ENCODE results near the gene PHYHD1.
"Not testable (repeated sequence)": the region's sequence is repeated elsewhere in the genome, so short reads cannot be mapped to it uniquely, and the experiment has no call there.

PHYHD1 gene

DNA sequence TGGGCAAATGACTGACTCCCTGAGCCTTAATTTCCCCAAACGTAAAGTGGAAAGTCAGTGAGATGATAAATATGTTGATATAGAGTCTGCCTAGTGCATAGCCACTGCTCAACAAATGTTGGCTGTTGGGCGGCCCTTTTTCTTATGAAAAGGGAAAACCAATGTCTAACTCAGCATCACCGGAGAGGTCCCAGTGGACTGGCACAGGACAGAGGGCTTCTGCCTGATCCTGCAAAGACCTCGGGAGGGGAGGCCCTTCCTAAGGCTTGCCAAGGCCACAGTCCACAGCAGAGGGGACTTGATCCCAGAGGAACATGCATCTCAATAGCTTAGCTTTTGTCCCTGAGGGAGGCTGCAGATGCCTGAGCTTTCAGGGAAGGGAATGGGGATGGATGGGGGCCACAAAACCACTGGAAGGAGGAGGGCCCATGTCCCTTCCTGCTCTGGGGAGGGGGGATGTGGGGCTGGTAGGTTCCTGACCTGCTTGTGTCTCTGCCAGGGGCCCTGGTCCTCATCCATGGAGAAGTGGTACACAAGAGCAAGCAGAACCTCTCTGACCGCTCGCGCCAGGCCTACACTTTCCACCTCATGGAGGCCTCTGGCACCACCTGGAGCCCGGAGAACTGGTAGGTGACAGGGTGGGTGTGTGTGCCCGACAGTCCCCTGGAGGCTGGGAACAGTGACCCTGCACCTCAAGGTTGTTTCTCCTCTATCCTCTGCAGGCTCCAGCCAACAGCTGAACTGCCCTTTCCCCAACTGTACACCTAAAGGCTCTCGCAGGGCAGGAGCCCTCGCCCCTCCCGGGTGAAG is 20.4 kb downstream of the PHYHD1 start:
- Histone ChIP-seq H3K27me3 (ENCODE audit: control insufficient read depth, insufficient read depth, low read length) (no peaks in the 10 kb centered on the region), H3K4me3 (ENCODE audit: low read length) (no peak overlapping the region; the same call in 1 of the 2 replicates), H3K36me3 (ENCODE audit: control insufficient read depth, insufficient read depth, low read length) (no peaks in the 10 kb centered on the region), H3K4me1 (ENCODE audit: control insufficient read depth, insufficient read depth, low read length) (no peaks in the 10 kb centered on the region), H3K9me3 (ENCODE audit: control insufficient read depth, insufficient read depth, low read length) (no peaks in the 10 kb centered on the region), H3K27ac (ENCODE audit: low read length) (no peak overlapping the region)
- WGBS (ENCODE audit: insufficient coverage, insufficient read length), result no CpG with 5 or more reads among the region's 12 CpGs
- no peak for DNase-seq (ENCODE audit: low read depth, low spot score)

DNA sequence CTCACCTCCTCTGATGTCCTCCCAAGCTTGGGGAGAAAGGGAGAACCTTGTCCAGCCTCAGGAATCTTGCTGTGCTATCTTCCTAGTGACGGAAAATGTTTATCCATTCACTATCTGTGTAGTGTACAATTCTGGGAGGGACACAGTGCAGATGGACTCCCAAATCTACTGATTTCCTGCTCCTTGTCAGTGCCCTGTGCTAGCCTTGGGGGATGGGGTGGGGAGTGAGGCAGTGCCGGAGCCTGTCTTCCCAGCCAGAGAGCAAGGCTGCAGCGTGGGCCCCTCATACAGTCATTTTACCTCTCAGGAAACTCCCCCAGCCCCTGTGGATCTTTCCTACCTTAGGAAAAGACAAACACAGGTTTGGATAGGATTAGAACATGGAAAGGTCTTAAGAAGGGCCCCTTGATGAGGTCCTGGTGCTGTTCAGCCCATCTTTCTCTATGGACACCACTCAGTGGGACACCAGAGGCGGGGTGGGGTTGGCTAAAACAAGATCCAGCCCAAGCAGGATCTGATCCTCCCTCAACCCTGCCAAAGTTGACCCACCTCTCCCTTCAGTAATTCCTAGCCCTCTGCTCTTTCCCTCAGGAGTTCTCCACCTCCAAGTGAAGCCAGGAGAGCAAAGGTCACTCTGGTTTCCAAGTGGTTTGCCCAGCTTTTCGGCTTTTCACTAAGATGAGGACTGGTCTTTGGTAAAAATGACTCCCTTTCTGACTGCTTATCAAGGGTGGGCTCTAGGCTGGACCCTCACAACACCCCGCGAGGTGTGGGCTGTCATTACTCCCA is 23.2 kb downstream of the PHYHD1 start:
- no CpG with 5 or more reads among the region's 7 CpGs for WGBS (ENCODE audit: insufficient coverage, insufficient read length)
- H3K27me3 ChIP-seq (ENCODE audit: control insufficient read depth, insufficient read depth, low read length), result no peaks in the 10 kb centered on the region
- 0 out of 2 replicates have a peak, but pooled peaks cover 3% of the 10 kb centered on the region for H3K4me1 ChIP-seq (ENCODE audit: control insufficient read depth, insufficient read depth, low read length)
- no peak for DNase-seq (ENCODE audit: low read depth, low spot score)
- H3K4me3 ChIP-seq (ENCODE audit: low read length), result no peak overlapping the region
- no peak overlapping the region for H3K27ac ChIP-seq (ENCODE audit: low read length)
- H3K36me3 ChIP-seq (ENCODE audit: control insufficient read depth, insufficient read depth, low read length), result no peaks in the 10 kb centered on the region
- no peaks in the 10 kb centered on the region for H3K9me3 ChIP-seq (ENCODE audit: control insufficient read depth, insufficient read depth, low read length)

DNA sequence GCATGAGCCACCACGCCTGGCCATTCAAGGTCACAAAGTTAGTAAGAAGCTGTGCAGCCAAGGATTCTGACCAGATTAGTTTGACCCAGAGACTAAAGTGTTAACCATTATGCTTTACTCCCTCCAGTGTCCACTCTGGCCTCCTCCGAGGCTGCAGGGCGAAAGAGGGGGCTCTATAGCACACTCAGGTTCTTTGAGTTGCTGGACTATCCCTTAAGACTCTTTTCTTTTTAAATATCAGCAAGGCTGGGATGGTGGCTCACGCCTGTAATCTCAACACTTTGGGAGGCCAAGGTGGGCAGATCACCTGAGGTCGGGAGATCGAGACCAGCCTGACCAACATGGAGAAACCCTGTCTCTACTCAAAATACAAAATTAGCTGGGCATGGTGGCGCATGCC is 24.2 kb downstream of the PHYHD1 start:
- not testable (repeated sequence) for H3K4me1 ChIP-seq (ENCODE audit: control insufficient read depth, insufficient read depth, low read length); H3K4me3 ChIP-seq (ENCODE audit: low read length); H3K36me3 ChIP-seq (ENCODE audit: control insufficient read depth, insufficient read depth, low read length); H3K27me3 ChIP-seq (ENCODE audit: control insufficient read depth, insufficient read depth, low read length); H3K27ac ChIP-seq (ENCODE audit: low read length); DNase-seq (ENCODE audit: low read depth, low spot score); H3K9me3 ChIP-seq (ENCODE audit: control insufficient read depth, insufficient read depth, low read length)
- WGBS (ENCODE audit: insufficient coverage, insufficient read length), result no CpG with 5 or more reads among the region's 7 CpGs

DNA sequence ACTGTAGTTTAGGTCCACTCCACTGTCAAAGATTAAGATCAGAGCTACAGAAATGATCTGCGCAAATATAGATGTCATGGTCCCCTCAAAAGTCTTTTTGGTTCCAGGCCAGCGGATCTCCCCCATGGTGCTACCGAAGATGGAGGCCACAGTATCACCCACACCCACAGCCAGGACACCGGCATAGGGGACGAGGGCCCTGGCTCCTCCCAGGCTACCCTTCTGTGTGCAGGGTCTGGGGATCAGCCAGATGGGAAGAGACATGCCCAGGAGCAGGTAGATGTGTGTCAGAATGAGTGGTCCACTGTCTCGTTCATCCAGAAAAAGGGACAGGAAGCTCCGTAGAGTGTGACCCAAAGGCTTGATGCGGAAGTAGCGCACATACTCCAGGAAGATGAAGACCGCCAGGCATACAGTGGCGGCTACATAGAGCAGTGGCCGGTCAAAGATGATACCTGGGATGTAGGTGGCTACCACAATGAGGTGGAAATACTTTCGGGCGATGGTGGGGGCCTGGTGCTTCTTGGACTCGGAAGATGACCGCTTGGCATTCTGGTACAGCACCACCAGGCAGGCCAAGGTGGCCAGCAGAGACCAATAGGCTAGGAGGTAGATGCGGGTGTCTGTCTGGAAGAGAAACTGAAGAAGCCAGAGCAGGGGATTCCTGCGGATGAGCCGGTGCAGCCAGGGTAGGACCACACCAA is 25.2 kb downstream of the PHYHD1 start:
- no CpG with 5 or more reads among the region's 19 CpGs for WGBS (ENCODE audit: insufficient coverage, insufficient read length)
- Histone ChIP-seq H3K27me3 (ENCODE audit: control insufficient read depth, insufficient read depth, low read length) (no peaks in the 10 kb centered on the region), H3K27ac (ENCODE audit: low read length) (no peak overlapping the region), H3K4me1 (ENCODE audit: control insufficient read depth, insufficient read depth, low read length) (0 out of 2 replicates have a peak, but pooled peaks cover 3% of the 10 kb centered on the region), H3K9me3 (ENCODE audit: control insufficient read depth, insufficient read depth, low read length) (no peaks in the 10 kb centered on the region), H3K4me3 (ENCODE audit: low read length) (no peak overlapping the region), H3K36me3 (ENCODE audit: control insufficient read depth, insufficient read depth, low read length) (no peaks in the 10 kb centered on the region)
- DNase-seq (ENCODE audit: low read depth, low spot score), result no peak

DNA sequence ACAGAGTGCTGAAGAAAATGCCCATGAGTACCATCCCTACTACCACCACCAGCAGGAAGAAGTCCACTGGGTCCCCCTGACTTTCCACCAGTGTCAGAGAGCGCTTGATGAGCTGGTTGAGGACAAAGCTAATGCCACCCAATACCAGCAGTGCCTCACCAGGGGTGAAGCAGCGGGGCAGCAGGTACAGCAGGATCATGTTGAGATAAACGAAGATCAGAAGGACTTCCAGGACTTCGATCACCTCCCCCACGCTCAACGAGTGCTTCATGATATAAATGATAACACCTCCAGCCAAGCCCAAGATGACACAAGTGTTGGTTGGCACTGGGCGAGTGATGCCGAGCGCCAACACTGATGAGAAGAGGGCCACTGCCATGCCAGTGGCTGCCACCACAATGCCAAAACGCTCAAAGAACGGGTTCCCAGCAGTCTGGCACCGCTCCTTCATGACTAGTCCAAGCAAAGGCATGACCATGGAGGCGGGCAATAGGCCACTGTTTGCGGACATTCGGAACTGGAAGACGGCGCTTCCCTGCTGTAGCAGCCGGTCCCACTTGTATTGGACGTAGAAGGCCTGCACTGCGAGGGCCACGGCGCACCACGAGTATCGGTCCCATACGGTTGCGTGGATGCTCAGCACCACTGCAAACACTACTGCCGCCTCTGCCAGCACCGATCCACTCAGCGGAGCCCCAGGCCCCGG is 25.9 kb downstream of the PHYHD1 start:
- Histone ChIP-seq H3K9me3 (ENCODE audit: control insufficient read depth, insufficient read depth, low read length) (no peaks in the 10 kb centered on the region), H3K4me1 (ENCODE audit: control insufficient read depth, insufficient read depth, low read length) (0 out of 2 replicates have a peak, but pooled peaks cover 3% of the 10 kb centered on the region), H3K27me3 (ENCODE audit: control insufficient read depth, insufficient read depth, low read length) (no peaks in the 10 kb centered on the region), H3K36me3 (ENCODE audit: control insufficient read depth, insufficient read depth, low read length) (no peaks in the 10 kb centered on the region), H3K27ac (ENCODE audit: low read length) (no peak overlapping the region), H3K4me3 (ENCODE audit: low read length) (peak overlapping the region; percentile 93)
- DNase-seq (ENCODE audit: low read depth, low spot score), result no peak
- no CpG with 5 or more reads among the region's 30 CpGs for WGBS (ENCODE audit: insufficient coverage, insufficient read length)

DNA sequence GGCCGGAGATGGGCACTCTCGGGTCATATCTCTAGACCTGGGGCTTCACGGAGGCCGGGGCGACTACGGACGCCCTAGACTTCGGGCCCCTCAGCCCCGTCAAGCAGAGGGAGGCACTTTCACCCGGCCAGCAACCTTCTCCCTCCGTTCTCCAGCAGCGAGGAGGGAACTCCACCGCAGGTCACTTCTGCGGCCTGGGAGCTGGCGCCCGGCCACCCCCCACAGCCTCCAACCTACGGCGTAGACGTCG is 26.4 kb downstream of the PHYHD1 start:
- Histone ChIP-seq H3K27me3 (ENCODE audit: control insufficient read depth, insufficient read depth, low read length) (no peaks in the 10 kb centered on the region), H3K36me3 (ENCODE audit: control insufficient read depth, insufficient read depth, low read length) (no peaks in the 10 kb centered on the region), H3K4me3 (ENCODE audit: low read length) (peak overlapping the region; percentile 93), H3K27ac (ENCODE audit: low read length) (no peak overlapping the region), H3K9me3 (ENCODE audit: control insufficient read depth, insufficient read depth, low read length) (no peaks in the 10 kb centered on the region), H3K4me1 (ENCODE audit: control insufficient read depth, insufficient read depth, low read length) (0 out of 2 replicates have a peak, but pooled peaks cover 3% of the 10 kb centered on the region)
- DNase-seq (ENCODE audit: low read depth, low spot score), result no peak
- WGBS (ENCODE audit: insufficient coverage, insufficient read length), result no CpG with 5 or more reads among the region's 20 CpGs

DNA sequence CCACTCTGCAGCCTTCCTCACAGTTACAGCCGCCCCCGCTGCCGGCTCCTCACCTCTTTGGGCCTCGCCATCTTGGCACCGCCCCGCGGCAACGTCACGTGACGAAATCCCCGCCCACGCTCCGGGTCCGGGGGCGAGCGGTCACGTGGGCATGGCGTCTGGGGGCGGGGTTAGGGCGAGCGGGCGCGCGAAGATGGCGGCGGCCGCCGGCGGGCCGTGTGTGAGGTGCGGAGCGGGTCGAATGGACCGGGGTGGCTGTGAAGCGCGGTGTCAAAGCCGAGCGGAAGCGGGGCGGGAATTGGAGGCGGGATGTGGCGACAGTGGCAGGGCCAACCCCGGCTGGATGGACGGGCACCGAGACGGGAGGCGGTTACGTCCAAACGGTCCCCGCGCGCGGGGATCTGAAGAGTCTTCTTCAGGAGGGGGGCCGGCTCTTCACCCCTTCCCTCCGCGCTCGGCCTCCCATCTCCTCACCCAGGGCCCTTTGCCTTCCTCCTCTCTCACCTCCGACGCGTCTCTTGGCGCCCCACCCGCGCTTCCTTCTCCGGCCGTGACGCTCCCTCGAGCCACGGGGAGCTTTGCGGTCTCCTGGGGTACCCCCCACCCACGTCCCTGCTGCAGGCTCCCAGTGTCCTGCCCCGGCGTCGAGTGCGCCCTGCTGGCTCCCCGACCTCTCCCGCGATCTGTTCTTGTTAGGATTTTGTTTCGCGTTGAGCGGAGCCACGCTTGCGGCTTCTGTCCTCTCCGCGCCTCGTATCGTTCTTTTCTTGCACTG is 26.9 kb downstream of the PHYHD1 start, which contains the start of the genes DOLK and NUP188:
Gene DOLK (minus strand): TSS at position 77 of the 775 bp plus-strand sequence. CDS start 300 bp downstream, outside the sequence.
Gene NUP188 (plus strand): TSS at position 173 of the 775 bp plus-strand sequence. CDS start 21 bp downstream, at position 194.
- Histone ChIP-seq H3K27ac (ENCODE audit: low read length) (no peak within 1 kb of the TSS), H3K4me1 (ENCODE audit: control insufficient read depth, insufficient read depth, low read length) (0 out of 2 replicates have a peak, but pooled peaks cover 3% of the 10 kb centered on the region)
- no CpG with 5 or more reads among the region's 86 CpGs for WGBS (ENCODE audit: insufficient coverage, insufficient read length)

DNA sequence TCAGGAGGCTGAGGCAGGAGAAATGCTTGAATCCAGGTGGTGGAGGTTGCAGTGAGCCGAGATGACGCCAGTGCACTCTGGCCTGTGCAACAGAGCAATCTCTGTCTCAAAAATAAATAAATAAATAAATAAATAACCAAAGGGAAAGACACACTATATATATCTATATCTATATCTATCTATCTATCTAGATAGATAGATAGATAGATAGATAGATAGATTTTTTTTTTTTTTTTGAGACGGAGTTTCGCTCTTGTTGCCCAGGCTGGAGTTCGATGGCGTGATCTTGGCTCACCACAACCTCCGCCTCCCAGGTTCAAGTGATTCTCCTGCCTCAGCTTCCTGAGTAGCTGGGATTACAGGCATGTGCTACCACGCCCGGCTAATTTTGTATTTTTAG is 40.6 kb downstream of the PHYHD1 start:
- not testable (repeated sequence) for H3K9me3 ChIP-seq (ENCODE audit: control insufficient read depth, insufficient read depth, low read length); DNase-seq (ENCODE audit: low read depth, low spot score); H3K27me3 ChIP-seq (ENCODE audit: control insufficient read depth, insufficient read depth, low read length); H3K4me1 ChIP-seq (ENCODE audit: control insufficient read depth, insufficient read depth, low read length); H3K36me3 ChIP-seq (ENCODE audit: control insufficient read depth, insufficient read depth, low read length); H3K4me3 ChIP-seq (ENCODE audit: low read length); H3K27ac ChIP-seq (ENCODE audit: low read length)
- no CpG with 5 or more reads among the region's 9 CpGs for WGBS (ENCODE audit: insufficient coverage, insufficient read length)

More for the DNA sequence above, 26.9 kb downstream of the PHYHD1 start, which contains the start of the genes DOLK and NUP188:
- 0 out of 2 replicates have a peak, but pooled peaks cover 2% of the 10 kb centered on the region for H3K36me3 ChIP-seq (ENCODE audit: control insufficient read depth, insufficient read depth, low read length)
- peak; percentile 73 for DNase-seq (ENCODE audit: low read depth, low spot score)
- H3K9me3 ChIP-seq (ENCODE audit: control insufficient read depth, insufficient read depth, low read length), result no peaks in the 10 kb centered on the region
- no peaks in the 10 kb centered on the region for H3K27me3 ChIP-seq (ENCODE audit: control insufficient read depth, insufficient read depth, low read length)
- H3K4me3 ChIP-seq (ENCODE audit: low read length), result peak within 1 kb of the TSS; percentile 93

DNA sequence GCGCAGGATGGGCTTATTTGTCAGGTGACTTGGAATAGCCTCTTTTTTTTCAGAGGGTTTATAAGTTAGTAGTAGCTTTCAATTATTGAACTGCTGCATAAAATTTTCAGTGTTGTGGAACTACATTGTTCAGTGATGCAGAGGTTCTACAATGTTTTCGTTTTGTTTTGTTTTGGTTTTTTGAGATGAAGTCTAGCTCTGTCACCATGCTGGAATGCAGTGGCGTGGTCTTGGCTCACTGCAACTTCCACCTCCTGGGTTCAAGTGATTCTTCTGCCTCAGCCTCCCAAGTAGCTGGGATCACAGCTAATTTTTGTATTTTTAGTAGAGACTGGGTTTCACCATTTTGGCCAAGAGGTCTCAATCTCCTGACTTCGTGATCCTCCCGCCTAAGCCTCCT is 48.7 kb downstream of the PHYHD1 start:
- no peak for DNase-seq (ENCODE audit: low read depth, low spot score)
- Histone ChIP-seq H3K4me1 (ENCODE audit: control insufficient read depth, insufficient read depth, low read length) (no peaks in the 10 kb centered on the region), H3K9me3 (ENCODE audit: control insufficient read depth, insufficient read depth, low read length) (no peaks in the 10 kb centered on the region), H3K27ac (ENCODE audit: low read length) (no peak overlapping the region), H3K4me3 (ENCODE audit: low read length) (no peak overlapping the region), H3K27me3 (ENCODE audit: control insufficient read depth, insufficient read depth, low read length) (no peaks in the 10 kb centered on the region), H3K36me3 (ENCODE audit: control insufficient read depth, insufficient read depth, low read length) (peaks cover 15% of the 10 kb centered on the region)
- WGBS (ENCODE audit: insufficient coverage, insufficient read length), result no CpG with 5 or more reads among the region's 5 CpGs

All from iPS DF 6.9 (cell line).